ENCODE measurements around the gene NAGK. TPM values are rescaled to one million over a fixed set of nuclear protein-coding genes. Genes with fewer than 3 reads are reported as not detected.
"Not testable (repeated sequence)": the region's sequence is repeated elsewhere in the genome, so short reads cannot be mapped to it uniquely, and the experiment has no call there.

The NAGK gene
- total RNA-seq, 2 experiments from 2014 or later, result 97.8 to 211 TPM

- H3K36me3 ChIP-seq (ENCODE audit: insufficient read depth, low read length); H3K9me3 ChIP-seq (ENCODE audit: low read length); CTCF ChIA-PET (ENCODE audit: unreplicated experiment); H3K9me2 ChIP-seq (ENCODE audit: insufficient read depth, low read length); H3K4me2 ChIP-seq (ENCODE audit: low read length); H3K4me3 ChIP-seq (ENCODE audit: low read depth, low read length, poor library complexity, severe bottlenecking); H3K79me2 ChIP-seq (ENCODE audit: insufficient read depth, low read depth, low read length); BruUV-seq (replicated peaks); H4K20me1 ChIP-seq (ENCODE audit: insufficient read depth, low read length); POLR2A ChIA-PET; H2AFZ ChIP-seq (ENCODE audit: low read length); DNase-seq (ENCODE audit: low spot score); H3K27ac ChIP-seq (ENCODE audit: low read depth, low read length, poor library complexity, severe bottlenecking); intact Hi-C loops (cut with micrococcal nuclease; ENCODE audit: unreplicated experiment); H3K4me1 ChIP-seq (ENCODE audit: insufficient read depth, low read length, poor library complexity, severe bottlenecking): not testable (repeated sequence)
Measured at GRCh38 chr2:71085325-71086003, 17.0 kb downstream of the NAGK start.

GRCh38 chr2:71089475-71089874 is 21.0 kb downstream of the NAGK start:
- H2AFZ ChIP-seq (ENCODE audit: low read length); H3K9me2 ChIP-seq (ENCODE audit: insufficient read depth, low read length); H3K36me3 ChIP-seq (ENCODE audit: insufficient read depth, low read length); H3K4me2 ChIP-seq (ENCODE audit: low read length); H3K27ac ChIP-seq (ENCODE audit: low read depth, low read length, poor library complexity, severe bottlenecking); H4K20me1 ChIP-seq (ENCODE audit: insufficient read depth, low read length); POLR2A ChIA-PET; H3K4me1 ChIP-seq (ENCODE audit: insufficient read depth, low read length, poor library complexity, severe bottlenecking); DNase-seq (ENCODE audit: low spot score); H3K9me3 ChIP-seq (ENCODE audit: low read length); intact Hi-C loops (cut with micrococcal nuclease; ENCODE audit: unreplicated experiment); CTCF ChIA-PET (ENCODE audit: unreplicated experiment); H3K79me2 ChIP-seq (ENCODE audit: insufficient read depth, low read depth, low read length); H3K4me3 ChIP-seq (ENCODE audit: low read depth, low read length, poor library complexity, severe bottlenecking); BruUV-seq (replicated peaks): not testable (repeated sequence)

- H3K9me3 ChIP-seq (ENCODE audit: low read length); H3K9me2 ChIP-seq (ENCODE audit: insufficient read depth, low read length); H3K36me3 ChIP-seq (ENCODE audit: insufficient read depth, low read length); CTCF ChIA-PET (ENCODE audit: unreplicated experiment); H3K79me2 ChIP-seq (ENCODE audit: insufficient read depth, low read depth, low read length); H3K4me2 ChIP-seq (ENCODE audit: low read length); intact Hi-C loops (cut with micrococcal nuclease; ENCODE audit: unreplicated experiment); H4K20me1 ChIP-seq (ENCODE audit: insufficient read depth, low read length); DNase-seq (ENCODE audit: low spot score); H3K27ac ChIP-seq (ENCODE audit: low read depth, low read length, poor library complexity, severe bottlenecking); H3K4me1 ChIP-seq (ENCODE audit: insufficient read depth, low read length, poor library complexity, severe bottlenecking); H2AFZ ChIP-seq (ENCODE audit: low read length); BruUV-seq (replicated peaks); H3K4me3 ChIP-seq (ENCODE audit: low read depth, low read length, poor library complexity, severe bottlenecking): not testable (repeated sequence)
- POLR2A ChIA-PET, result interaction anchor here (0.6 kb wide), 1 partner anchor 20 kb away, joined by 3 read pairs; no protein-coding TSS in a partner anchor
Measured at GRCh38 chr2:71091808-71092207, 23.4 kb downstream of the NAGK start.

- BruUV-seq (replicated peaks); H3K4me3 ChIP-seq (ENCODE audit: low read depth, low read length, poor library complexity, severe bottlenecking); H3K27ac ChIP-seq (ENCODE audit: low read depth, low read length, poor library complexity, severe bottlenecking); H3K36me3 ChIP-seq (ENCODE audit: insufficient read depth, low read length); H3K9me2 ChIP-seq (ENCODE audit: insufficient read depth, low read length); CTCF ChIA-PET (ENCODE audit: unreplicated experiment); DNase-seq (ENCODE audit: low spot score); H3K4me2 ChIP-seq (ENCODE audit: low read length); H3K9me3 ChIP-seq (ENCODE audit: low read length); H3K4me1 ChIP-seq (ENCODE audit: insufficient read depth, low read length, poor library complexity, severe bottlenecking); intact Hi-C loops (cut with micrococcal nuclease; ENCODE audit: unreplicated experiment); H4K20me1 ChIP-seq (ENCODE audit: insufficient read depth, low read length); H2AFZ ChIP-seq (ENCODE audit: low read length); H3K79me2 ChIP-seq (ENCODE audit: insufficient read depth, low read depth, low read length): not testable (repeated sequence)
- POLR2A ChIA-PET, result interaction anchor here (0.6 kb wide), 1 partner anchor 135 kb away, joined by 3 read pairs; no protein-coding TSS in a partner anchor
Measured at GRCh38 chr2:71092491-71093260, 24.2 kb downstream of the NAGK start.

Measured in OCI-LY7 (cell line).